Measurements from ENCODE around the gene MACROD2.

MACROD2 gene

GRCh38 chr20:14643556-14643955, 648.2 kb downstream of the MACROD2 start:
- H3K4me3 ChIP-seq (ENCODE audit: low read depth, low read length), result no peak overlapping the region
- no peak for DNase-seq (ENCODE audit: low read depth)
- TF ChIP-seq, protein P1, sequence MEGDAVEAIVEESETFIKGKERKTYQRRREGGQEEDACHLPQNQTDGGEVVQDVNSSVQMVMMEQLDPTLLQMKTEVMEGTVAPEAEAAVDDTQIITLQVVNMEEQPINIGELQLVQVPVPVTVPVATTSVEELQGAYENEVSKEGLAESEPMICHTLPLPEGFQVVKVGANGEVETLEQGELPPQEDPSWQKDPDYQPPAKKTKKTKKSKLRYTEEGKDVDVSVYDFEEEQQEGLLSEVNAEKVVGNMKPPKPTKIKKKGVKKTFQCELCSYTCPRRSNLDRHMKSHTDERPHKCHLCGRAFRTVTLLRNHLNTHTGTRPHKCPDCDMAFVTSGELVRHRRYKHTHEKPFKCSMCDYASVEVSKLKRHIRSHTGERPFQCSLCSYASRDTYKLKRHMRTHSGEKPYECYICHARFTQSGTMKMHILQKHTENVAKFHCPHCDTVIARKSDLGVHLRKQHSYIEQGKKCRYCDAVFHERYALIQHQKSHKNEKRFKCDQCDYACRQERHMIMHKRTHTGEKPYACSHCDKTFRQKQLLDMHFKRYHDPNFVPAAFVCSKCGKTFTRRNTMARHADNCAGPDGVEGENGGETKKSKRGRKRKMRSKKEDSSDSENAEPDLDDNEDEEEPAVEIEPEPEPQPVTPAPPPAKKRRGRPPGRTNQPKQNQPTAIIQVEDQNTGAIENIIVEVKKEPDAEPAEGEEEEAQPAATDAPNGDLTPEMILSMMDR (conservative IDR thresholded peaks at IDR 0.05; ENCODE audit: low read depth, low read length), result no peak

DNA sequence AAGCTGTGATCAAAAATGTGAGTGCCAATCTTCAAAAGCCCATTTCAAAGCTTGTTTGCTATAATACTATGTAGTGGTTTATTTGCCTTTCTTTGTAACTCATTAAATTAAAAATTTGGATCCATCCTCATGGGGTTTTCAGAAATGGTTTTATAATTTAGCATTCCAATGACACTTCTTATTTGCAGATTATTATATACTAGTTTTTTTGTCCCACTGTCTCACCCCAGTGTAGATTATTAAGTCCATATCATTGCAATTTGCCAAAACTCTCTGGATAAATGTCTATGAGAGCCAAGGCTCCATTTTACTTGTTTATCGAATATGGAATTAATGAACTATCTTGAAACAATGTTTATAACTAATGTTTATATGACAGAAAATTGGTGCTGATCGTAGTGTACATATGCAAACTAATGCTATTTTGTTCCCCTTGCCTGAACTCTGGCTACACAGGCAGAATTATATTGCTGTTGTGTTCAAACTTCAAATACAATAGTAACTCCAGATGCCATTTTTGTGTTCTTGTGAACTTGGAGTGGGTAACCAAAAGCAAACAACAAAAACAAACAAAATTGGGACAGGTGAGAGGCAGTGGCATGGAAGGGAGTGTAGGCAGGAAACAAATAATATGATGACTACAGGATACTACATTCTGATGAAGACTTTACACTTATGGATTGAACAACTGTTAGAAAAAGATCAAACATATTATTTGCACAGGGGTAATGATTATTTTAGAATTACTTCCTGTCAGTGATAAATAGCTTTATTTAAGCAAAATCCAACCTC, 649.2 kb downstream of the MACROD2 start:
- no peak overlapping the region for H3K4me3 ChIP-seq (ENCODE audit: low read depth, low read length)
- DNase-seq (ENCODE audit: low read depth), result no peak
- TF ChIP-seq, protein P1 (conservative IDR thresholded peaks at IDR 0.05; ENCODE audit: low read depth, low read length), result no peak

- TF ChIP-seq, protein P1 (conservative IDR thresholded peaks at IDR 0.05; ENCODE audit: low read depth, low read length), result no peak
- no peak for DNase-seq (ENCODE audit: low read depth)
- no peak overlapping the region for H3K4me3 ChIP-seq (ENCODE audit: low read depth, low read length)
Observed at GRCh38 chr20:14647016-14647415, 651.7 kb downstream of the MACROD2 start.

DNA sequence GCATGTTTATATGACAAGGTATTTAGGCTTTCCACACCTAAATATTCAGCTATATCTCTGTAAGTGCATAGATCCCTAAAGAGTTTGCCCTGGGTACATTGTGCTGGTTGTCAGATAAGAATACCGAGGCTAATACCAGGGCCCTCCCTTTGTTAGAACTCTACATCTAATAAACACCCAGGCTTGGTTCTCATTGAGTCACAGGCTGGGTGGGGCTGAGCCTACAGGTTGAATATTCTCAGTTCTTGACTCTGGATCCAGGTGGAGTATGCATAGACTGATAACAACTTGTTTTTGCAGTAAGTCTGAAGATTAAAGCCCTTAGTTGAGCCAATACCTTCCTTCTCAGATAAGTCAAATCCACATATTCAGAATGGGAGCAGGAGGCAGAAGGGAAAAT, 654.3 kb downstream of the MACROD2 start:
- no peak overlapping the region for H3K4me3 ChIP-seq (ENCODE audit: low read depth, low read length)
- DNase-seq (ENCODE audit: low read depth), result no peak
- TF ChIP-seq, protein P1 (conservative IDR thresholded peaks at IDR 0.05; ENCODE audit: low read depth, low read length), result no peak

DNA sequence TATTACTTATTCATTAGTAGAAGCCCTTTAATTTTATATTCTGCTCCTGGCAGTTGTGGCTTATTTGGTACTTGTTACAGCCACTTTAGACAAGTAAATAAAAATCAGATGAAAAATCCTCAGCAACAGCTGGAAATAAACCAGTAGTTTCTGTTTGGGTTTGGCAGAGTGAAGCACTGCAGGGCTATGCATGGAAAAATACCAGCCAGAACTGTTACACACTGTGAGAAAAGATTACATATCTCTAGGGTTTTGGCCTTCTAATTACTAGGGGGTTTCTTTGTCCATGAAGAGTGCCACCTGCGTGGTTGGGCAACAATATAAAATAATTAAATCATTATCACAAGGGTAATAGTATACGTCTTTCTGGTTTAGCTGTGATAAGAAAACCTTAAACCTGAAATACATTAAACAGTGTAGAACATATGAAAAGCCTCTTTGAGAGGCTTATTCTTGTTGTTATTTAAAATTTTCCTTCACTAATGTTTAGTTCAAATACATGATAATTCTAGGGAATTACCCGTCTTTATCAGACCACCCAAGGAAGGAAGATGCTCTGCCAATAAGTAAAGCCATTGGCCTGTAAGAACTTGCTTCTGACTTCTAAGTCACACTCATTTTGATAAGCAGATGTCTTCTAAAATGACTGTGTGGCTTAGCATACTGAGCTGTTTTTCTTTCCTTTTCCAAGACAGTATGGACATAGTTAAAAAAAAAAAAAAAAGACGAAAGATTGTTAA, 662.1 kb downstream of the MACROD2 start:
- DNase-seq (ENCODE audit: low read depth), result no peak
- TF ChIP-seq, protein P1 (conservative IDR thresholded peaks at IDR 0.05; ENCODE audit: low read depth, low read length), result no peak

GRCh38 chr20:14664101-14664500, 668.8 kb downstream of the MACROD2 start:
- H3K4me3 ChIP-seq (ENCODE audit: low read depth, low read length), result no peak overlapping the region
- TF ChIP-seq, protein P1 (conservative IDR thresholded peaks at IDR 0.05; ENCODE audit: low read depth, low read length), result no peak

More for the DNA sequence above, 662.1 kb downstream of the MACROD2 start:
- no peak overlapping the region for H3K4me3 ChIP-seq (ENCODE audit: low read depth, low read length)

More at GRCh38 chr20:14664101-14664500, 668.8 kb downstream of the MACROD2 start:
- no peak for DNase-seq (ENCODE audit: low read depth)
